Neuron (in vitro differentiated cells): ENCODE measurements around the gene SLCO3A1.

ENCODE experiments used
- H2AFZ ChIP-seq: one replicate; pipeline ENCODE4 v1.6.1; 2013; ENCODE audit warnings: low read depth, mild to moderate bottlenecking, inconsistent platforms, low read length, moderate library complexity
- H3K27me3 ChIP-seq: one replicate; pipeline ENCODE4 v1.6.1; 2013; ENCODE audit warnings: low read length; ENCODE audit not compliant: insufficient read depth
- H3K36me3 ChIP-seq: one replicate; pipeline ENCODE4 v1.6.1; 2013; ENCODE audit warnings: low read length; ENCODE audit not compliant: insufficient read depth
- H3K4me1 ChIP-seq: one replicate; pipeline ENCODE4 v1.6.1; 2013; ENCODE audit warnings: low read length; ENCODE audit not compliant: insufficient read depth
- H3K4me3 ChIP-seq: 2 replicates; pipeline ENCODE4 v1.5.1; 2013; ENCODE audit warnings: mild to moderate bottlenecking, low read length, moderate library complexity
- H3K9me3 ChIP-seq: one replicate; pipeline ENCODE4 v1.6.1; 2013; ENCODE audit warnings: low read length

Gene SLCO3A1

DNA sequence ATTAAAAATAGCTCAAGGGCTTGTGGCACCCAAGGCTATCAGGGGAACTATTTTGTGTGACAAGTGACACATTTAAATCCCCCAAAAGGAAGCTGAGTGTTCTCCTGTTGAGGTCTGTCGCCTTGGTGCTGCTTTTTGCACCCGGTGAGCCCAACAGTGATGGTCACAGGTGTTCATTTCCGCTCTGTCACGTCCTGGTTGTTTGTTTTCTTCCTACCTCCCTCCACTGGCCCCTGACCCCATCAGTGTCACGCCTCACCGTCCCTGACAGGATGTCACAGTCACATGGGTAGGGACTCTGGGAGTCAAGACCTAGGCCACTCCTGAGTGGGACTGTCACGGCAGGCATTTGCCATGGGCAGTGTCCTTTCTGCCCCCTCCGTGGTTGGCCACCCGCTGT is 11.2 kb downstream of the SLCO3A1 start:
- Histone ChIP-seq H3K36me3 (no peaks in the 10 kb centered on the region), H3K4me3 (no peak overlapping the region), H3K27me3 (no peaks in the 10 kb centered on the region), H3K4me1 (no peaks in the 10 kb centered on the region), H2AFZ (no peak overlapping the region), H3K9me3 (no peaks in the 10 kb centered on the region)

DNA sequence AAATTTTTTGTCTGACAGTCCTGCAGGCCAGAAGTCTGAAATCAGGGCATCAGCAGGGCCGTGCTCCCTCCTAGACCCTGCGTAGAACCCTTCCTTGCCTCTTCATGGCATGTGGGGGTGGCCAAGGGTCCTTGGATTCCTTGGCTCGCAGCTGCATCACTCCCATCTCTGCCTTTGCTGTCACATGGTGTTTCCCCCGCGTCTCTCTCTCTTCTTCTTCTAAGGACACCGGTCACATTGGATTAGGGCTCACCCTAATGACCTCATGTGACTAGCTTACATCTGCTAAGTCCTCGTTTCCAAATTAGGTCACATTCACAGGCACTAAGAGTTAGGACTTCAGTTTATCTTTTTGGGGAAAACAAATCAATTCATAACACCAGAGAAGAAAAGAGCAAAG is 12.0 kb downstream of the SLCO3A1 start:
- Histone ChIP-seq H3K4me1 (no peaks in the 10 kb centered on the region), H2AFZ (no peak overlapping the region), H3K4me3 (no peak overlapping the region), H3K9me3 (no peaks in the 10 kb centered on the region), H3K27me3 (no peaks in the 10 kb centered on the region), H3K36me3 (no peaks in the 10 kb centered on the region)

DNA sequence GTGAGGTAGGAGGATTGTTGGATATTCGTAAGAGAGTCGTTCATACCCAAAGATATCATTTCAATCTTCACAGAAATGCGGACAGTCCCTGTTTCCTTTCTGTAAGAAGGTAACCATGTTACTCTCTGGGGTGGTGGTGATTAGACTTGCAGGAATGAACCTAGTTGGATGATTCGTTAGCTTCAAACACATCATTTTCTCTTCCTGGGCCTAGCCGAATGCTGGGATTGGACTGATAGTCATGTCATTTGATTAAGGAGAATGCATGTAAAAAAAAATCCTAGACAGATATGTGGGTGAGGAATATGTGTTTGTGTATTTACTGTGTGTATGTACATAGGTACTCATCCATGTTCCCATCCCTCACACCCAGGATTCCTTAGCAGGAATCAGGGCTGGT is 12.4 kb downstream of the SLCO3A1 start:
- Histone ChIP-seq H3K27me3 (no peaks in the 10 kb centered on the region), H3K4me1 (no peaks in the 10 kb centered on the region), H3K9me3 (no peaks in the 10 kb centered on the region), H3K36me3 (no peaks in the 10 kb centered on the region), H2AFZ (no peak overlapping the region), H3K4me3 (no peak overlapping the region)

DNA sequence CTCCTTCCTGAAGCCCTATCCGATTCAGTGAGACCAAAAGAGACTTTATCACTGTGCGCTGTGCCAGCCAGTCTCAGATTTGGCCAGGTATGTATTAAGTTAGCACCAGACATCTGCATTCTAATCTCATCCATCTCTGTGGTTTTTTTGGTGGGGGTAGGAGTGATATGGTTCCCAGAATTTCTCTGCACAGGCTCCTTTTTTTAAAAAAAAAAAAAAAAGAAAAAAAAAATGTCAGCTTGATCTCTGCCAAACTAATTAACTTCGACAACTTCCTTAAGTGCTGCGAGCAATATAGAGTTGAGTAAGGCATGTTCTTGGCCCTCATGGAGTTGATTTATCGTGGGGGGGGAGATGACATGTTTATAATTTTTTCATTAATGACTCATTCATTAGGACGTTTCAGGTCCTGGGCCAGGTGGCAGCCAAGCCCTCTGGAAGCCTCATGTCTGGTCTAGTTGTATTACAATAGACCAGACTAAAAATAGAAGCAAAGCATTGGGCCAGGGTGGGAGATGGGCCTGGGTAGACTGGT is 12.9 kb downstream of the SLCO3A1 start:
- no peaks in the 10 kb centered on the region for H3K4me1 ChIP-seq
- H3K36me3 ChIP-seq: no peaks in the 10 kb centered on the region
- no peaks in the 10 kb centered on the region for H3K27me3 ChIP-seq
- H2AFZ ChIP-seq: no peak overlapping the region
- H3K9me3 ChIP-seq: no peaks in the 10 kb centered on the region
- H3K4me3 ChIP-seq: no peak overlapping the region

DNA sequence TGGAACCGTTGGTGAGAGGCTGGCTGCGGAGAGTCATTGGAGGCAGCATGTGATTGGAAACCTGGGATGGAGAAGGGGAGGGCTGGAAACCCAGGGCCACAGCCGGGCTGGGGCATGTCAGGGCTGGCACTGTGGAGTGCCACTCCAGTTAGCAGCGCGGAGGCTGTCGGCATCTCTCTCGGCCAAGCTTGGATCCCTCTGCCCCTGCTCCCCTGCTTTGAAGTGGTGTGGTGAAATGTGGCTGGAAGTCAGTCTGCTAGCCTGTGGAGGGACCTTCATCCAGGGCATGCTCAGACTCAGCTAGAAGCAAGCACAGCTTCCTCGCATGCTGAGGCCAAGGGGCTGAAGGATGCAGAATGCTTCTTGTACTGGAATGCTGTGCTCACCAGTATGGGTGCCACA is 13.5 kb downstream of the SLCO3A1 start:
- H3K9me3 ChIP-seq: no peaks in the 10 kb centered on the region
- H3K36me3 ChIP-seq: no peaks in the 10 kb centered on the region
- no peaks in the 10 kb centered on the region for H3K27me3 ChIP-seq
- H3K4me3 ChIP-seq: no peak overlapping the region
- no peak overlapping the region for H2AFZ ChIP-seq
- no peaks in the 10 kb centered on the region for H3K4me1 ChIP-seq

DNA sequence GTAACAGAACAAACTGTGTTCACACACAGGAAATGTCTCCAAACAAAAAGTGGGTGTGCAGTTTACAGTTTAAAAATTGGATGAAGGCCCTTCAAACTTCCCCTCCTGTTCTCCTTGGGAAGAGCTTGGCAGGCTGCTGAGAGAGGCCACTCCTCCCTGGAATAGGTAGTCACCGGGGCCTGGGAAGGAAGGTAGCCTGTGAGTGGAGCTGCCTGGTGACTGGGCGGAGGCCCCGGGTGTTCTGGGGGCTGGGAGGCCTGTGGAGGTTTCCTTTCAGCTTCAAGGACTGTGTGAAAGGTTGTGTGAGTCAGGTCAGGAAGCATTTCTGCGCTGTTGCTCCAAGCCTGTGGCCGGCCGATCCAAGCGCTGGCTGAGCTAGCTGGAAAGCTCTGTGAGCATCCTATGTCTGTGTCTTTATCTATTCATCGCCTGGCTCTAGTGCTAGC is 14.1 kb downstream of the SLCO3A1 start:
- no peak overlapping the region for H3K4me3 ChIP-seq
- H3K27me3 ChIP-seq: no peaks in the 10 kb centered on the region
- H3K4me1 ChIP-seq: no peaks in the 10 kb centered on the region

DNA sequence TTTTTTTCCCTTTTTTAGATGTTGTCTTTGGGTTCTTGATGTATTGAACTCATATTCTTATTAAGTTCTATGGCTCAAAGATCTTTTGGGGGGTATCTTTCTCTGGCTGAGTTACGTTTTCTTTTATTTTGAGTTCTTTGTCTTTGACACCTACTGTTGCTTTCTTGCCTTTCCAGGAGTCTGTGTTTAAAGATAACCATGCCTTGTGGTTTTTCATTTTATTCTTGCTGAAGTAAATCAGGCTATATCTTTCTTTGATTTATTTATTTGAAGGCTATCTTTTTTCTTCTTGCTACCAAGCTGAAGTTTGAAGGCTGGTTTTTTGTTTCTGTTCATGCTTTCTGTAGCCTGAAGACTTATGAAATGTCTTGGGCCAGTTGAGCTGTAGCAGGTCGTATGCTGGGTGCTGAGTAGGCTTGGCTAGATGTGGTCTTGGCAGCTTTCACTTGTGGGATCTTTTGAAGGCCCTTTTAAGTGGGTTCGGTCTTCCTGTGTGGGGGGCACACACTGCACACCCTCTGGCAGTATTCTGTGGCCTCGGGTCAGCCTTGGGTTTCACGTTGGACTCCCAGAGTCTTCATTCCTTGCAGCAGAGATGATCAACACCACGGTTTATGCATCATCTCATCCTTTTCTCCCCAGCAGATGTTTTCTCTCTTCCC is 17.5 kb downstream of the SLCO3A1 start:
- Histone ChIP-seq H3K27me3 (no peaks in the 10 kb centered on the region), H3K4me3 (no peak overlapping the region), H3K4me1 (no peaks in the 10 kb centered on the region), H2AFZ (no peak overlapping the region), H3K9me3 (no peaks in the 10 kb centered on the region), H3K36me3 (no peaks in the 10 kb centered on the region)

More for the DNA sequence above, 14.1 kb downstream of the SLCO3A1 start:
- Histone ChIP-seq H2AFZ (no peak overlapping the region), H3K9me3 (no peaks in the 10 kb centered on the region), H3K36me3 (no peaks in the 10 kb centered on the region)

DNA sequence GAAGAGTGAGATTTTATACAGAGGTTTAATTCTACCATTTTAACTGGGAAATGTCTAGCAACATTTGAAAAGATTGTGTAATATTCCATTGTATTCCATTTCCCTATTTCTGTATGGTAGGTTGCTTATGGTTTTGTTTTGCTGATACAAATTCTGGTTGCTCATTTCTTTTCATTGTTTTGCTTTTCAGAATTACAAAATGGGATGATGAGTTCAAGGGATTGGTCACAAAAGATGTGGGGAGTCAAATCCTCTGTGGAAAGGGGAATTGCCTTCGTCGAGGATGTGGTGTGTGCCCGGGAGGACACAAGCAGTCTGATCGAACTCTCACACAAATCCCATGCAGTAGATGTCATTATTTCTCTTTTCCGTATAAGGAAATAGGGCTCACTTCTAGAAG is 18.3 kb downstream of the SLCO3A1 start:
- H3K4me3 ChIP-seq: no peak overlapping the region
- no peak overlapping the region for H2AFZ ChIP-seq
- H3K36me3 ChIP-seq: no peaks in the 10 kb centered on the region
- no peaks in the 10 kb centered on the region for H3K9me3 ChIP-seq
- no peaks in the 10 kb centered on the region for H3K4me1 ChIP-seq
- H3K27me3 ChIP-seq: no peaks in the 10 kb centered on the region

DNA sequence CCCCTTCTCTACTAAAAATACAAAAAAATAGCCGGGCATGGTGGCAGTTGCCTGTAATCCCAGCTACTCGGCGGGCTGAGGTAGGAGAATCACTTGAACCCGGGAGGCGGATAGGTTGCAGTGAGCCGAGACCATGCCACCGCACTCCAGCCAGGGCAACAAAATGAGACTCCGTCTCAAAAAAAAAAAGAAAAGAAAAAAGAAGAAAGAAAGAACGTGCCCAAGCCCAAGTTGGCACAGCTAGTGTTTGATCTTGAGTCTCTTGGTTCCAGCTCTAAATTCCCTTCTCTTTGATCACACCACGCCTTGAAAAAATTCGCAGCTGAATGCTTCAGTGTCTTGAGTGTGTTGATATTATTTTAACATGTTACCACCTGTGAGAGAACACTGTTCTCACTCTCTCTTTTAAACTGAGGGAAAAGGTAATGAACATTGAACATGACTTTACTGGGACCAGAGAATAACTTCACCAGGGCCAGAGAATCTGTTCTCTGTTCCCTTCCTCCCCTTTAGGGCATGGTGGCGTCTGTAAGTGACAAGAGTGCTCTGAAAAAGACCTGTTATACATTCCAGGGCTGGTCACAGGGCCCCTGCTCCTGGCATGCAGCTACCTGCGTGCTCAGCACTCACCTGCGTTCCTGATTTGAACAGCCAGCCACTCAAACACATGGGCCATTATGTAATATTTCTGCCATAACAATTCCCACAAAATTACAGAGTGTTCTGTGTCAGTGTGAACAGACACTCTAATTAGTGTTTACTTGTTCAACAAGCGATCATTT is 19.0 kb downstream of the SLCO3A1 start:
- Histone ChIP-seq H2AFZ (no peak overlapping the region), H3K36me3 (no peaks in the 10 kb centered on the region), H3K4me1 (no peaks in the 10 kb centered on the region), H3K27me3 (no peaks in the 10 kb centered on the region), H3K9me3 (no peaks in the 10 kb centered on the region), H3K4me3 (no peak overlapping the region)

DNA sequence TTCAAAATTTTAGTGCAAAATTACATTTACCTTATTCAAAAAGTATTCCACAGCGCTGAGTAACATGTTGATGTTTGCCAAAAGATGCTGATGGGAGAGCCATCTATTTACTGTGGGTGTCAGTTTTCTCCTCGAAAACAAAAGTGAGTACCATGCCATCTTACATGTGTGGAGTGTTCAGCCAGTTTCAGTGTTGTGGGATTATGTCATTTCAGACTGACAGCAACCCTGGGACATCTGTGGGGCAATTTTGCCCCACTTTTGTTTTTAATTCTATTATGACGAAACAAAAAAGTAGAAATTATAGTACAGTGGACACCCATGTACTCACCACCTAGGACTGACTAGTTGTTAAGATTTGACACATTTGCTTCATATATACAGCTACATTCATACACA is 19.6 kb downstream of the SLCO3A1 start:
- H3K36me3 ChIP-seq: no peaks in the 10 kb centered on the region
- H3K4me1 ChIP-seq: no peaks in the 10 kb centered on the region
- no peaks in the 10 kb centered on the region for H3K27me3 ChIP-seq
- no peak overlapping the region for H2AFZ ChIP-seq
- H3K4me3 ChIP-seq: no peak overlapping the region
- no peaks in the 10 kb centered on the region for H3K9me3 ChIP-seq

DNA sequence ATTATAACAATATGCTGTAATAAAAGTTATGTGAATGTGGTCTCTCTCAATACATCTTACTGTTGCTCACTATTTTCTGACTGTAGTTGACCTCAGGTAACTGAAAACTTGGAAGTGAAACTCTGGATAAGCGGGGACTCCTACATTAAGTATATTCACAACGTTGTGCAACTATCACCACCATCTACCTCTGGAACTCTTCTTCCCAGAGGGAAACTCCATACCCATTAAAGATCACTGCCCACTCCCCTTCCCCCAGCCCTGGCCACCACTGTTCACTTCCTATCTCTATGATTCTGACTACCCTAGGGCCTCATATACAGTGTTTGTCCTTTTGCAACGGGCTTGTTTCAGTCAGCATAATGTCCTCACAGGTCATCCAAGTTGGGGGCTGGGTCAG is 20.7 kb downstream of the SLCO3A1 start:
- Histone ChIP-seq H3K27me3 (no peaks in the 10 kb centered on the region), H2AFZ (no peak overlapping the region), H3K36me3 (no peaks in the 10 kb centered on the region), H3K9me3 (no peaks in the 10 kb centered on the region), H3K4me1 (no peaks in the 10 kb centered on the region), H3K4me3 (no peak overlapping the region)

DNA sequence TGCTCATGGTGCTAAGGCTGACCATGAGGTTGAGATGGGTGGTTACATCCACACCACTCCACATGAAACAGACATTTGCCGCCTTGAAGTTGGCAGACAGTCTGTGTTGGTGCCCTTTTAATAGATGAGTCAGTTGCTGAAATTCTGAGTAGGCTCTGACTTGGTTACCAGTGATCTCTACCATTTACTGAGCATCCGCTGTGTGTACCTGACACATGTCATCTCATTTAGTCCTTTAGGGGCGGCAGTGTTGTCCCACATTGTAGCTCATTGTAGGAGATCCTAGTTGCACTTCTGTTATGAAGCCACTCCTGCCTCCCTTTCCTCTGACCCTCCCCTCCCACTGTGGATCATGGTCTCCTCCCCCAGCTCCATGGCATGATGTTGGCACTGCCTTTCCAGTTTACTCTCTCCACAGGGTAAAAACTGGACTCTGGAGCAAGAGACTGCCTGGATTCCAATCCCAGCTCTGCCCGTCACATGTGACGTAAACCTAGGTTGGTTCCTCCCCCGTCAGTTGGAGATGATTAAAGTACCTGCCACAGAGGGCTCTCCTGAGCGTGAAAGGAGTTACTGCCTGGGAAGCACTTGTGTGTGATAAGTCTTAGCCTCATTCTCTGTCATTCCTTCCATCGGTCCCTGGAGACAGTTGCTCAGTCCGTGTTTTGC is 21.6 kb downstream of the SLCO3A1 start:
- H3K4me1 ChIP-seq: no peaks in the 10 kb centered on the region
- H2AFZ ChIP-seq: no peak overlapping the region

DNA sequence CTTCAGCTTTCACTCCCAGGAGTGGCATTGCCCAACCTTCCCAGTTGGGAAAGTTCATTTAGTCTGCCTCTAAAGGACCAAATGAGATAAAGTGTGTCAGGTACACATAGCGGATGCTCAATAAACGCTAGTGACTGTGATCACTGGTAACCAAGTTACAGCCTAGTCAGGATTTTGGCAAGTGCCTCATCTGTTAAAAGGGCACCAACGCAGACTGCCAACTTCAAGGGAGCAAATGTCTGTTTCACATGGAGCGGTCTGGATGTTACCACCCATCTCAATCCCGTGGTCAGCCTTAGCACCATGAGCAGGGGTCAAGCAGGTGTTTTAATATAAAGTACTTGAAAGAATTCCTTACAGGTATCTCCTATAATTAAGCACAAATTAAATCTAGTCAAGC is 22.7 kb downstream of the SLCO3A1 start:
- Histone ChIP-seq H3K4me3 (no peak overlapping the region), H3K9me3 (no peaks in the 10 kb centered on the region), H3K27me3 (no peaks in the 10 kb centered on the region), H3K36me3 (no peaks in the 10 kb centered on the region), H2AFZ (no peak overlapping the region), H3K4me1 (no peaks in the 10 kb centered on the region)

More for the DNA sequence above, 21.6 kb downstream of the SLCO3A1 start:
- Histone ChIP-seq H3K36me3 (no peaks in the 10 kb centered on the region), H3K4me3 (no peak overlapping the region), H3K9me3 (no peaks in the 10 kb centered on the region), H3K27me3 (no peaks in the 10 kb centered on the region)
